PC-3 (cell line): ENCODE data around the gene RCAN2.

ENCODE experiments used
- CTCF ChIP-seq: fragments of 300-600 bp; sonication (generic); conservative IDR thresholded peaks from 2 replicates; pipeline ENCODE4 v1.5.1; 2017; ENCODE audit warnings: antibody characterized with exemption, low read depth, mild to moderate bottlenecking, low read length
- EZH2 ChIP-seq: fragments of 300-600 bp; sonication (generic); IDR thresholded peaks from one replicate; pipeline ENCODE4 v1.6.1; 2017; ENCODE audit warnings: antibody characterized with exemption, mild to moderate bottlenecking, low read length; ENCODE audit not compliant: unreplicated experiment

GRCh38 chr6:46367354-46368168 lies 123.7 kb downstream of the RCAN2 start:
- TF ChIP-seq CTCF = no peak
- TF ChIP-seq EZH2 = no peak
